ENCODE measurements around the gene DDX19B. TPM values are rescaled to one million over a fixed set of nuclear protein-coding genes. Genes with fewer than 3 reads are reported as not detected.

Gene DDX19B
- total and polyA plus RNA-seq, 9 of the 15 experiments (the other 6 are each of a cell fraction or from before 2014, with no cell fraction given), result 7.0 to 32.9 (median 19.3) TPM

GRCh38 chr16:70298988-70299938, at the start of gene DDX19B (continued):
- peak; percentile 79 for TF ChIP-seq MGA (IDR thresholded peaks at IDR 0.05)
- 0 out of 2 replicates have a peak, but pooled peaks have one; percentile 62 for TF ChIP-seq GTF2F1 (IDR thresholded peaks at IDR 0.05; ENCODE audit: low read depth, low read length)
- TF ChIP-seq KDM5B (IDR thresholded peaks at IDR 0.05; ENCODE audit: insufficient replicate concordance, low read depth, low read length), result peak; percentile 55
- TF ChIP-seq PTTG1 (tag; IDR thresholded peaks at IDR 0.05; ENCODE audit: low read depth), result no peak
- TF ChIP-seq E2F8 (IDR thresholded peaks at IDR 0.05; ENCODE audit: low read depth, partially characterized antibody), result no peak
- peak; percentile 64; the same call in 1 of the 2 replicates for TF ChIP-seq EP400 (IDR thresholded peaks at IDR 0.05)
- peak; percentile 83 for TF ChIP-seq MAX (CRISPR knock-in tag; IDR thresholded peaks at IDR 0.05)
- TF ChIP-seq SAFB2 (IDR thresholded peaks at IDR 0.05; ENCODE audit: borderline replicate concordance, low read depth, low read length, severe bottlenecking), result no peak
- no peak for TF ChIP-seq RAD51 (IDR thresholded peaks at IDR 0.05; ENCODE audit: borderline replicate concordance, low read depth)
- no peak for TF ChIP-seq SMARCE1 (IDR thresholded peaks at IDR 0.05)
- no peak for TF ChIP-seq MED1 (CRISPR knock-in tag; IDR thresholded peaks at IDR 0.05; ENCODE audit: borderline replicate concordance)

Data from K562 (cell line).